ENCODE results near the gene TBXAS1.
"Not testable (repeated sequence)": the region's sequence is repeated elsewhere in the genome, so short reads cannot be mapped to it uniquely, and the experiment has no call there.

TBXAS1 gene

DNA sequence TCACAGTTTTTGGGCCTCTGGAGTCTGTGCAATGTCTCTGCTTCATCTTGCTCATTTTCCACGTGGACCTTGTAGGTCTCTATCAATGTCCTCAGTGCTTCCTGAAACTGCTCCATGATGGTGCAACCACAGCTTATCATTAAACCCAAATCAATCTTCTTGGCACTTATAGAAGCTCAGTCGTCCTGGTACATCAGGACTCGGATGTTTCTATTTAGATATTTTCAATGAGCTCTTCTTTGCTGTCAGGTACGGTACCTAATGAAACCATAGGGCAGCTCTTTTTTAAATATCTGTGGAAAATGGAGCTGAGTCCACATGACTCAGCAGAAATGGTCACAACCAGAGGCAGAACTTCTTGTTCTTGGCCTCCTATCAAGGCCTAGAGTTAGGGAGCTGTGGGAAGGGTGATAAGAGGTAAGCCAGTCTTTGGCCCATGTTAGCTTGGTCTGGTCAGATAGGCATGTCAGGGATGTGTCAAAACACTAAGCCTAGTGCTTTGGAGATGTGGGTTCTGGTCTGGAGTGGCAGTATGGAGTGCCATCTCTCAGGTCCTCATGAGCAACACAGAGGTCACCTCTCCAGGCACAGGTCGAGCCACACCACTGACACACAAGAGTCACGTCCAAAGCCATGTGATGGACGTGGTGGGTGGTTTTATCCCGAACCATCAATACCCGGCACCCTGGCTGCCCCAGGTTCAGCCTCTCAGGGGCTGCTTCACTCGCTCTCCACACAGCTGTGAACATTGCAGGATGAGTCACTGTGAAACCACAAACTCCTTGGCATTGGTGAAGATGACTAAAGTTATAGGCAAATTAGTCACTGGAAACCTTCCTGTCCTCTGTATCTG lies 87.0 kb downstream of the TBXAS1 start:
- DNase-seq = peak; percentile 93

DNA sequence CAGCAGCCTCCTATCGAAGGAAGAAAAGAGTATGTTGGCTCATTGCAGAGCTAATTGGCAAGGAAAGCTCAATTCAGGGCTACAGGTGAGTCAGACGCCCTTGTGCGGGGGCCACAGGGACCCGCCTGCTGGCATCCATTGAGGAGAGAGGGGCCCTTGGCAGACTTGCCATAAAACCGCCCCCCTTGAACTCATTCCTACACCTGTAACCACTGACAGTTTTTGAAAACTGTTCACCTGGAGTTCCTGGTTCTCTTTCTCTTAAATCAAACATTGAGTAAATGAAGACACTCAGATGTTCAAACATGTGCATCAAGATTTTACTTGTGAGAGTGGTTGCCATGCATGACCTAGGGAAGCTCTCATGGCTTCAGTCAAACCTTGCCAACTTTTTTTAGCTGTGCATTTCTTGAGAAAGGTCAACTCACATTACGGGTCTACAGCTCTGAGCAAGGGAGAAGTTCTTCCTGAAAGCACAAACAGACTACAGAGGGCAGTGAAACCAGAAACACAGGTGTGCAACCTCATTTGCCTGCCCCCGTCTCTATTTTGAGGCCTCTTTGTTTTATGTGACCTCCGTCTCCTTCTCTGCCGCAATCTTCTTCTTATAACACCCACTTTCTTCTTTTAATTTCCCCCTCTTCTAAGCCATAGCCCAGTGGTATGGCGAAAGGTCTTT lies 87.8 kb downstream of the TBXAS1 start:
- peak; percentile 44 for DNase-seq

DNA sequence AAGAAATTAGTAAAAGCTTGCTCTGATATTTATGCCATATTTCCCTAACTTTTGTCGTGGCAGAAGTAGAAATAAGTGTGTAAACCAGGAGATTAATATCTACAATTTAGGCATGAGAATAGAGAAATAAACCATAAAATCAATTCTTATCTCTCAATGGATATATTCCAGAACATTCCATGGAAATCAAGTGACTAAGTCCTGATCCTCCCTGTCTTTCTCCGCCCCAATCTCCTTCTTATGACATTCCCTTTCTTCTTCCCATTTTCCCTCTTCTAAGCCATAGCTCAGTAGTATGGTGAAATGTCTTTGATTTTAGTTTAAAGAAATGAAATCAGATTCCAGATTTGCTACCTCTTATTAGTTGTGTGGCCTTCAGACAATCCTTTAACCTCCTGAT lies 88.8 kb downstream of the TBXAS1 start:
- no peak for DNase-seq

DNA sequence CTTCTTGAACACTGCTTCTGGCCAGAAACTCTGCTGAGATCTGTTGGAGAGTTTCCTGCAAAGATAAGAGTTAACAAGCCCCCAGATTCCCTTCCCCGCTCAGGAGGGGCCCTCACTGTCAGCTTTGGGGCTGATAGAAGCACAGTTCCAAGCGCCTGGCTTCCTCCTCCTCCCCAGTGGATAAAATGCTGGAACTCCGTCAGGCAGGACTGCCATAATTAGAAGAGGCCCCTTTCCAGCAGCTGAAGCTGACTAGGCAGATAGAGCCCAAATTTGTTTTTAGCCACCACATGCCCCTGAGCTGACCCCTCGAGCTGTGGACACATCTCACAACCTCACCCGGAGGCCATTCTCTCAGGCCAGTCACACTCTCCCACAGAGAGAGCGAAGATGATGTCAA lies 89.4 kb downstream of the TBXAS1 start:
- DNase-seq = peak; percentile 26

DNA sequence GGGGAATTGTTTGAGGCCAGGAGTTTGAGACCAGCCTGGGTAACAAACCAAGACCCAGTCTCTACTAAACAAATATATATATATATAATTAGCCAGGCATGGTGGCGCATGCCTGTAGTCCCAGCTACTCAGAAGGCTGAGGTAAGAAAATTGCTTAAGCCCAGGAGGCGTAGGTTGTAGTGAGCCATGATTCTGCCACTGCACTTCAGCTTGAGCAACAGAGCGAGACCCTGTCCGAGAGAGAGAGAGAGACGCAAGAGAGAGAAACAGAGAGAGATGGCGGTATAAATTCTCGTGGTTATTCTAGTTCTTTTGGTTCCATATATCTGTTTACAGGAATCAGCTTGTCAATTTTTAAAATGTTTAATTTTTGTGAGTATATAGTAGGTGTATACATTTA lies 94.0 kb downstream of the TBXAS1 start:
- DNase-seq = no peak

DNA sequence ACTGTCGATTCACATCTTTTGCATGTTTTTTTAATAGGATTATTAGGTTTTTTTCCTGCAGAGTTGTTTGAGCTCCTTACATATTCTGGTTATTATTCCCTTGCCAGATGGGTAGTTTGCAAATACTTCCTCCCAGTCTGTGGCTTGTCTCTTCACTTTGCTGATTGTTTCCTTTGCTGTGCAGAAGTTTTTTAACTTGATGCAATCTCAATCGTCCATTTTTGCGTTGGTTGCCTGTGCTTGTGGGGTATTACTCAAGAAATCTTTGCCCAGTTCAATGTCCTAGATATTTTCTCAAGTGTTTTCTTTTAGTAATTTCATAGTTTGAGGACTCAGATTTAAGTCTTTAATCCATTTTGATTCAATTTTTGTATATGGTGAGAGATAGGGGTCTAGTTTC lies 95.4 kb downstream of the TBXAS1 start:
- no peak for DNase-seq

DNA sequence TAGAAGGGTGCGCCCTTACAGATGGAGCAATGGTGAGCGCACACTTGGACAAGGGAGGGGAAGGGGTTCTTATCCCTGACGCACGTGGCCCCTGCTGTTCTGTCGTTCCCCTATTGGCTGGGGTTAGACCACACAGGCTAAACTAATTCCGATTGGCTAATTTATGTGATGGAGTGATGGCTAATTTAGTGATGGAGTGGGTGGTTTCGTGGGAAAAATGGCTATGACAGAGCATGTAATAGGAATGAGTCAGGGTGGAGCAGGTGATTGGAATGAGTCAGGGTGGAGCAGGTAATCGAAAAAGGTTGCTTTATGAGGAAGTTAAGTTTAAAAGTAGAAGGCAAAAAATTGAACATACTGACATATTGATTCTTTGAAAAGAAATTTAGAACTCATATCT lies 100.2 kb downstream of the TBXAS1 start:
- DNase-seq = not testable (repeated sequence)

DNA sequence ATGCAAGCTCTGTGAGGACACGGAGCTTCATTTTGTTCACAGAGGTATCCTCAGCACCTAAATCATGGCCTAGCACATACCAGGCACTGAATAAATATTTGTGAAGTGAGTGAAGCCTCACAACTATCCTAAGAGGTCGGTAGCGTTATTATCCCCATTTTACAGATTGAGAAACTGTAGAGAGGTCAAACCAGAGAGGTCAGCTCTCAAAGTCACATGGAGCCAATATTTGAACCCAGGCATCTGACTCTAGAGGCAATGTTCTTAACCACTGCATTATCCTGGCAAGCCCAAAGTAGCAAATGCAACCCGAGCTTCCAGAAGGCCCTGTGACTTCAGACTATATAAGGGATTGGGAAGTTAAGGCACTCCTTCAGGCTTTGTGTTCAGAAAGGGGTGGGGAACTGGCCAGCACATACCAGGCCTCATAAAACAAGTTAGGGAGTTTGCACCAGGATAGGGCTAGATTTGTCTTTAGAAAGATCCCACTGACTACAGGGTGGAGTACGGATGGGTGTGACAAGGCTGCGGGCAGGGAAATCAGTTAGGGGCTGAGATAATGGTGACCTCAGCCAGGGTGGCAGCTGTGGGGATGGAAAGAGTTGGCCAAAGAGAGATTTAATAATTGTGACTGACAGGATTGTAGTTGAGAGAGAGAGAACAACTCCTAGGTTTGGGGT lies 101.4 kb downstream of the TBXAS1 start:
- DNase-seq = peak; percentile 68

DNA sequence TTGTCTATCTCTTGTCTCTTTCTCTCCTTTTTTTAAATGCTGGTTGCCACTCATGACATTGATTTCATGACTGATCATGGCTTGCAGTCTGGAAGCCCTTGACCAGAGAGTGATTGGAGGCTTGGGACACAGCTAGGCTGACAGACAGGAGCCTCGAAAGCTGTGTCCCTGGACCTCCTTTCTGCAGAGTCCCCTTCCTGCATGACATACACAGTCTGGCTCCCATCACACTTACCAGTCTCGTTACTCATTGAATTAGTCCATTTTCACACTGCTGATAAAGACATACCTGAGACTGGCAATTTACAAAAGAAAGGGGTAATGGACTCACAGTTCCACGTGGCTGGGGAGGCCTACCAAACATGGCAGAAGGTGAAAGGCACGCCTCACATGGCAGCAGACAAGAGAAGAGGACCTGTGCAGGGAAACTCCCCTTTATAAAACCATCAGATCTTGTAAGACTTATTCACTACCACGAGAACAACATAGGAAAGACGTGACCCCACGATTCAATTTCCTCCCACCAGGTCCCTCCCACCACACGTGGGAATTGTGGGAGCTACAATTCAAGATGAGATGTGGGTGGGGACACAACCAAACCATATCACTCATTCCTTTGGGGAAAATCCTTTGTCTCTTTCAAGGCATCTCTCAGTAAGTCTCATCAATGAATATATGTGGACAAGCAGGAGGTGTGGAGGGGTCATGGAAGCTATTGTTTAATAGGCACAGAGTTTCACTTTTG lies 102.3 kb downstream of the TBXAS1 start:
- no peak for DNase-seq

DNA sequence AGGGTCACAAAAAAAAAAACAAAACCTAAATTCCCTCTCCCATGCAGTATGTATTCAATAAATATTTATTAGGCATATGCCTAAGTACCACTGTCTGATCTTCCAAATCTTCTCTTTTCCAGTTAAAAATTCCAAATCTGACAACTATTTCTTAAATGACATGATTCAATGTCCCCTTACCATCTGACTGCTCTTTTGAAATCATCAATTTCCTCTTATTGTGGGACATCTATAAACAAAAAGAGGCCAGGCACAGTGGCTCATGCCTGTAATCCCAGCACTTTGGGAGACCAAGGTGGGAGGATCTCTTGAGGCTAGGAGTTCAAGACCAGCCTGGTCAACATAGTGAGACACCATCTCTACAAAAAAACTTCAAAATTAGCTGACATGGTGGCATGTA lies 103.5 kb downstream of the TBXAS1 start:
- DNase-seq = no peak

DNA sequence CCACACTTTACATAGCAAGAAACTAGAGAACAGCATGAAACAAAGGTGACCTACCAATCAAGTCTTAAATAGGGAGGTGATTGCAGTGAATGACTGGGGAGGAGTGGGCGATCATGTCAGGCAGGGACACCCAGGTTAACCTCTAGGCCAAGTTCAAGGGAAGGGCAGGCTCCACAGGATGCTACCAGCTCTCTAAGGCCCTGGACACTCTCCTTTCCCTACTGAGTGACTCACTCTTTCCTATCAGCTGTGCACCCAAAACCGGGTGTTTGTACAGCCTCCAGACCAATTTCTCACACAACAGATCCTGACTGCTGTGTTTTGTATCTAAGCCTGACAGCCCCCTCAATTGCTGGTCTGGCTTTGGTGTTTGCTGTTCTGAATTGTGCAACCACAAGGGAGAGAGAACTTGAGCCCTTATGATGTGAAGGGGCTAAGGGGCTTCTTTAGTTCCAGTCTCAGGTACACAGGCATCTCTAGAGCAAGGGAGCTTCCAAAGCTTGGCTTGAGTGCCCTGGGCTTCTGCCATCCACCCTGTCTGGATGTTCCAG lies 107.8 kb downstream of the TBXAS1 start:
- DNase-seq = peak; percentile 59

DNA sequence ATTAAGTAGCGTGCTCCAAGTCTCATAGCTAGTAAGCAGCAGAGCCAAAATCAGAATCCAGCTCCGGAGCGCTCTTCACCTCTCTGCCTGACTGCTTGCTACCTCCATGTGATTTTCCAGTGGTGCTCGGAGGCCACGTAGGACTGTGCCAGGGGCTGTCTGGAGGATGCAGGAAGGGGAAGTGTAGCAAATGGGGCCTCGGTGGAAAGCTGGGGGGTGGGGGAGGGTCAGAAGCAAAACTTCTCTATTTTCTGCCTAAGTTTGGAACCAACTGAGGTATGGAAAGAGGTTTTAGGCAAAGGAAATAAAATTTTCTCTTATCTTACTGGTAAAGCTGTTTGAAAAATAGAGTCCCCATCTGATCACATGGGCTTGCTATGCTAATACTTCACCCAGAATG lies 108.7 kb downstream of the TBXAS1 start:
- DNase-seq = peak; percentile 48

DNA sequence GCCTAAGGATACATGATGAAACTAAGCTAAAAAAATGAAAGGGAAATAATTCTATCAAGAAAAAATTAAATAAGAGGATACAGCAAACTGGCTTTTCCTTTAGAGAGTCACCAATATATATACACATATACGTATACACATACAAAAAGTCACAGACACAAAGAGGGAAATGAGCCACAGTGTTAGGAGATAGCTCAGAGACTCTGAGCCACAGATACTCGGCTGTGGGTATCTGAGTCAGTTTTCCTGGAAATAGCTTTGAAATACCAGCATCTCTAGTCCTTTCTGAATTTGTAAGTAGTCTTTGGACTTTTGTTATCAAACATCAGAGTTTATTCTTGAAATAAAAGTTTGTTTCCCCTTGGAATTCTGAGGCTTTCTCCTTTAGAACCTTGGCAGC lies 111.8 kb downstream of the TBXAS1 start:
- peak; percentile 49 for DNase-seq

DNA sequence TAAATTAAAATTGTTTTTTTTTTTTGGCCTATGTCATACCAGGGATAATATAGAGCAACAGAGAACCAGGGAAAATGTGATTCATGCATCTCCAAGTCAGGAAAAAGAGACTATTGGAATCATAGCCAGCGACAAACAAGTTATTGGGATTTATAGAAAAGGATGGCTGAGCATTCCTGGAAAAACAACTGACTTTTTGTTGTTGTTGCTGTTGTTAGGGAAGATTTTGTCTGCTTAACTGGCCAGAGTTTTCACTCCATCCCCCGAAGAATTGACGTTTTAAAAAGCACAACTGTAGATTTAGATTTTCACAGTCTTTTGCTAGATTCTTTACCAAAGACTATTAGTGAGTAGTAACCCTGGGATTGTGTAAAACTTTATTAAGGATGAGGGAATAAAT lies 112.4 kb downstream of the TBXAS1 start:
- no peak for DNase-seq

DNA sequence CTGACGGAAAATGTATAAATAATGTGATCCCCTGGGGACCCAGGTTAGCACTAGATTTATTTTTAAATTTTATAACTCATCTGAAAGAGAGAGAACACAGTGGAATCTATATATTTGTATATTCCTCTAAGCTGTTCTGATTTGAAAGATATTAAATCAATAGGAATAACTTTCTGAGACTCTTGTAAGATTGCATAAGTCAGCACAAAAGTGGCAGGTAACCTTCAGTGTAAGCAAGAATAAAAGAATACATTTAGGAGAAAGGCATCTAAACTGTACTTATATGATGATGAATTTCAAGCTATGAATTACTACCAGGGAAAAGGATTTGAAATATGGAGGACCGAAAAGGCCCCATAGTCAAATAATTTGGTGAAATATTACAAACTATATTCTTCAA lies 112.8 kb downstream of the TBXAS1 start:
- no peak for DNase-seq

DNA sequence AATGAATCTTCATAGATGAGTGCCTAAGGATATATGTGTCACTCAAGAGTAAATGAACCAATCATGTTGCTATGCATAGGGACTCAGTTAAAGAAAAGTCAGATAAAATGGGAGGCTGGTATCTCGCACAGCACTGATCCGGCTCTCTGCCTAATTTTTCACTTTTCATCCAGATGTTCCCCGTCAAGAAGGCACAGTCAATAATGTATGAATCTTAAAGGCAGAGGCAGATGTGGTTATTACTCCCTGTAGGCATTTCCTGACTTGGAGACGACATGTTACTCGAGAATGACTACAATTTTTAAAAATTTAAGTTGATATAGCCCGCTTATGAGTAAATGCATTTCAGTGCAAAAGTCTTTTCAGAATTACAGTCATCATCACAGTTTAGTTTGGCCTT lies 113.6 kb downstream of the TBXAS1 start:
- no peak for DNase-seq

DNA sequence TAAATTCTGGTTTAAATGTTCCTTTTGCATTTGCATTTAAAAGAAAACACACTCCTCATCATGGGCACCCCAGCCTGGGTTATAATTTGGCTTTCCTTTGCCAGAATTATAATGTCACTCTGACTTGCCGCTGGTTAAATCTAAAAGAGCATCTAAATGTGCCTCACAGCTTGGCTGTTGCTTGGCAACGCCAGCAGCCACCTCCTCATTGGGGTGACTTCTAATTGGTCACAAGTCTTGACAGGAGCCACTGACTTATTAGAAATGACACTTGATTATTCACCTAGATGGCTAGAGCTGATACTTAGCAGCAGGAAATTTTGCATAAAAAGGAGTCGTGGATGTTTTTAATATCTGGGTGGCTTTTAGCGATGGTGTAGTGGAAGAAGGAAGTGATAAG lies 114.3 kb downstream of the TBXAS1 start:
- no peak for DNase-seq

DNA sequence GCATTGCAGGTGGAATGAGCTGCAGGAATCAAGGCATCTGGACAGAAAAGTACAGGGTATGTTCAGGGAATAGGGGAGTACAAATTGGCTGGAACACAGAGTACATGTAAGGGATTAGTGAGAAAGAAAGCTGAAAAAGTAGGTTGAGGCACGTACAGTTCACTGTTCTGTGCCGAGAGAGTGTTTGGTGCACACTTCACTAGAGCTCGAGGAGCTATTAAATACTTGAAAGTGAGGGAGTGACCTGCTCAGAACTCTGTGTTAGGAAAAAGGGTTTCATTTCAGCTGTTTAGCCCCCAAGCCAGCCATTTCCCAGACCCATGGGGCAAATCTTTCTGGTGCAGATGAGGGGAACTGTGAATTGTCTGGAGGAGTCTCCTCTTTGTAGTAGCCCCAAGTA lies 115.2 kb downstream of the TBXAS1 start:
- no peak for DNase-seq

DNA sequence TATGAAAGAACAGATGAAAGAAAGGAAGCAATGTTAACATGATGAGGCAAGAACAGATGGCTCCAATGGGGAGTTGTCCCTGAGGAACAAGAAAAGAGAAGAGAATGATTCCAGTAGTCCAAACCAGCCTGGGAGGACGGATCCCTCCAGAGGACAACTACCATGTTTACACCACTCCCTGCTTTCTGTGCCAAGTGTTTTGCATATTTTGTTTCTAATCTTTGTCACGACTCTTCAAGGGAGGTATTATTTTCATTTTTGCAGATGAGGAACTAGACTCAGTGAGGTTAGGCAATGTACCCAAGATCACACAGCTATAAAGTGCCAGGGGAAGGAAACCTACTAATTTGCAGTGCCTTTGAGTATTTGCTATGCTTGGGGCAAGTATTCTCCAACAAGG lies 117.5 kb downstream of the TBXAS1 start:
- no peak for DNase-seq

DNA sequence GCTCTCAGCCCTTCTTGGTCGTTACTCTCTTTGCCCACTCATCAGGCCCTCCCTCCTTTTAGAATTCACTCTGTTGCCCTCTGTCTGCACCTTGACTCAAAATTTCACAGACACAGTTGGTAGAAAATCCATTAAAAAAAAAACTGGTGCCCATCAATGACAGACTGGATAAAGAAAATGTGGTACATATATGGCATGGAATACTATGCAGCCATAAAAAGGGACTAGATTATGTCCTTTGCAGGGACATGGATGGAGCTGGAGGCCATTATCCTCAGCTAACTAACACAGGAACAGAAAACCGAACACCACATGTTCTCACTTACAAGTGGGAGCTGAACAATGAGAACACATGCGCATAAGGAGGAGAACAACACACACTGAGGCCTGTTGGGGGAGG lies 118.0 kb downstream of the TBXAS1 start:
- no peak for DNase-seq

DNA sequence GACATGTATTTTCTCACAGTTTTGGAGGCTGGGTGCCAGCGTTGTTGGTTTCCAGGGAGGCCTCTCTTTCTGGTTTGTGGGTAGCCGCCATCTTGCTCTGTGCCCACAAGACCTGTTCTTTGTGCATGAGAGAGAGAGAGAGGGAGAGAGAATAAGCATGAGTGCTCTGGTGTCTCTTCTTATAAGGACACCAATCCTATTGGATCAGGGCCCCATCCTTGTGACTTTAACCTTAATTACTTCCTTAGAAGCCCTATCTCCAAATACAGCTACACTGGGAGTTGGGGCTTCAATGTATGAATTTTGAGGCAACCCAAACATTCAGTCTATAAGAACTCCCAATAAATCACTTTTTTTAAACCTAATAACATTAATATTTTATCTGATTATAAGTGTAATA lies 119.1 kb downstream of the TBXAS1 start:
- DNase-seq = no peak

DNA sequence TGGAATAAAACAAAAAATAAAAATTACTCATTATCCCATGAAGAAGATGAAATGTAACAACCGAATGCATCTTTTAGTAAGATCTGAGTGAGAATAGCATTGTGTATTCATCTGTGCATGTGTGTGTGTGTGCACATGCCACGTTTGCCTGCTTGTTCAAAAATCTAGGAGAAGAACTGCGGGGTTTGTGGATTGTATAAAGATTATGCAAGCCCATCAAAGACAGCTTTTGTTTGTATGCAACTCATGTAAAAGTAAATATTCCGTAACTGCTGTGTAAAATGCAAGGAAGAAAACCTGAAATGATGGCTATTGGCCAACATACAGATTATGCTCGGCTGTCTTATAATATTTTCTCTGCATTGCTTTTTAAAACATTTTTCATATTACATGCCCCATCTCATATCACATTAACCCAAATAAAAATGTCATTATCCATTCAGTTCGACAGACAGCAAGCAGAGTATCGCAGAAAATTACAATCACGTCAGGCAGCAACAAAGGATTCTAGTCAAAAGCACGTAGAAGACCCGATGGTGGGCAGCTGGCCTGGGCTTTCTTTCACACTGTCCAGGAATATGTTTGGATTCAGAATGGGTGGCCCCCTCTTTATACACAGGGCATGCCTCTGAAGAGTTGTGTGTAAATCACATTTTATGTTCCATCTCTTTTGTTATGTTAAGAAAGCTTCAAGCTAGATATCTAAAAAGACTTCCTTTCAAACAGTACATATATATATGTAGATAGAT lies 119.7 kb downstream of the TBXAS1 start:
- DNase-seq = no peak

All from OCI-M1 (cell line).